GM12878 (cell line): Measurements from ENCODE around the gene RIMBP2. TPM values are rescaled to one million over a fixed set of nuclear protein-coding genes. Genes with fewer than 3 reads are reported as not detected.

Experiments
- ATAC-seq: fragments of 200-7000 bp; cut with Tn5 transposase; 3 replicates; pipeline ENCODE4 v1.9.1; 2020; ENCODE audit warnings: mild to moderate bottlenecking, moderate library complexity
- BruUV-seq: library from RNA; stranded (reverse); fragments of 400-500 nt; replicated peaks from 2 replicates; lab custom pipeline; 2021; lab: Mats Ljungman, UMichigan
- CTCF ChIA-PET: fragments of 300-600 bp; sonication (Branson Sonifier 250); formaldehyde crosslinking; extraction: SDS; loops from one replicate; lab custom pipeline; 2021; ENCODE audit warnings: inconsistent platforms; lab: Yijun Ruan, JAX
- POLR2A ChIA-PET: fragments of 350-600 bp; formaldehyde crosslinking; extraction: SDS; loops from one replicate; lab custom pipeline; 2021; ENCODE audit warnings: inconsistent platforms; lab: Charles Lee
- RAD21 ChIA-PET: fragments of 300-600 bp; sonication (Branson Sonifier 250); formaldehyde crosslinking; loops from one replicate; lab custom pipeline; 2023; ENCODE audit warnings: antibody characterized with exemption; ENCODE audit not compliant: unreplicated experiment; lab: Charles Lee
- SMC1A ChIA-PET: fragments of 300-600 bp; sonication (Branson Sonifier 250); formaldehyde crosslinking; loops from one replicate; lab custom pipeline; 2023; ENCODE audit not compliant: unreplicated experiment, uncharacterized antibody; lab: Charles Lee
- DNase-seq: peaks from one replicate; pipeline ENCODE4 v3.0.0-alpha.2; 2011; ENCODE audit warnings: low read depth, low spot score
- FAIRE-seq: peaks from 3 replicates; lab custom pipeline; 2011; peaks lifted over from hg19 to GRCh38; lab: Jason Lieb, UNC
- H2AFZ ChIP-seq: 2 replicates; pipeline ENCODE4 v1.6.0; 2011; ENCODE audit warnings: low read depth, low read length, control low read depth; ENCODE audit not compliant: control insufficient read depth
- H3K27ac ChIP-seq: 2 replicates; pipeline ENCODE4 v1.5.1; 2011; ENCODE audit warnings: control low read depth; ENCODE audit not compliant: control insufficient read depth, insufficient read depth
- H3K27me3 ChIP-seq, 2 experiments: replicated peaks in 1 of 2; 2 replicates each; pipeline versions ENCODE4 v1.6.0 to v1.6.1; 2011; ENCODE audit warnings: low read length in 1 of 2; ENCODE audit not compliant: control insufficient read depth in 2 of 2, insufficient read depth in 2 of 2
- H3K36me3 ChIP-seq, 2 experiments: 2 replicates each; pipeline ENCODE4 v1.5.1; 2011; ENCODE audit warnings: low read length in 1 of 2; ENCODE audit not compliant: control insufficient read depth in 2 of 2, insufficient read depth in 2 of 2
- H3K4me1 ChIP-seq: 2 replicates; pipeline ENCODE4 v1.6.1; 2011; ENCODE audit warnings: mild to moderate bottlenecking, low read length, moderate library complexity, mixed read lengths; ENCODE audit not compliant: control insufficient read depth, insufficient read depth
- H3K4me2 ChIP-seq: 2 replicates; pipeline ENCODE4 v1.6.0; 2011; ENCODE audit warnings: control low read depth; ENCODE audit not compliant: control insufficient read depth, insufficient read depth
- H3K4me3 ChIP-seq: fragments of 200-600 bp; sonication (generic); 2 replicates; pipeline ENCODE4 v1.5.1; 2016
- H3K79me2 ChIP-seq: 2 replicates; pipeline ENCODE4 v1.6.0; 2011; ENCODE audit warnings: low read length; ENCODE audit not compliant: control insufficient read depth, insufficient read depth
- H3K9ac ChIP-seq: 2 replicates; pipeline ENCODE4 v1.8.0; 2011; ENCODE audit warnings: low read length, control low read depth, mixed read lengths; ENCODE audit not compliant: control insufficient read depth, insufficient read depth
- H3K9me3 ChIP-seq: replicated peaks from 3 replicates; pipeline ENCODE4 v1.5.1; 2011; ENCODE audit warnings: mild to moderate bottlenecking, low read length; ENCODE audit not compliant: control insufficient read depth, insufficient read depth
- H4K20me1 ChIP-seq: 2 replicates; pipeline ENCODE4 v1.6.0; 2011; ENCODE audit not compliant: control insufficient read depth, insufficient read depth
- CEBPZ ChIP-seq: fragments of 150-350 bp; IDR thresholded peaks from 2 replicates; pipeline ENCODE4 v1.6.1; 2016; ENCODE audit warnings: low read depth, low read length
- IKZF2 ChIP-seq, 2 experiments: fragments of 450-650 bp; IDR thresholded peaks; 2 replicates each; pipeline ENCODE4 v1.6.1; 2017; ENCODE audit warnings: mild to moderate bottlenecking in 2 of 2, moderate library complexity in 2 of 2
- MAX ChIP-seq: IDR thresholded peaks from 2 replicates; pipeline ENCODE4 v1.6.1; 2012; ENCODE audit warnings: low read depth, low read length, improper control_type of control experiment
- NR2C2 ChIP-seq: IDR thresholded peaks from 2 replicates; pipeline ENCODE4 v1.6.1; 2011; ENCODE audit warnings: borderline replicate concordance, low read depth; ENCODE audit not compliant: control insufficient read depth, insufficient read length
- RAD21 ChIP-seq: IDR thresholded peaks from 2 replicates; pipeline ENCODE4 v1.6.1; 2011; ENCODE audit warnings: mild to moderate bottlenecking, low read depth, low read length, moderate library complexity; ENCODE audit not compliant: insufficient read depth
- SIX5 ChIP-seq: IDR thresholded peaks from 2 replicates; pipeline ENCODE4 v1.6.1; 2011; ENCODE audit warnings: mild to moderate bottlenecking, low read depth, low read length, moderate library complexity; ENCODE audit not compliant: severe bottlenecking
- ZNF207 ChIP-seq: fragments of 450-650 bp; IDR thresholded peaks from 2 replicates; pipeline ENCODE4 v1.6.1; 2014; ENCODE audit warnings: antibody characterized with exemption, mild to moderate bottlenecking, borderline replicate concordance
- WGBS: methylation state at CpG from one replicate; pipeline ENCODE4 v1.1.6; 2016; ENCODE audit warnings: low lambda C conversion rate; ENCODE audit not compliant: insufficient replicate concordance, insufficient coverage; ENCODE audit errors: missing lambda C conversion rate; 5-methylcytosine and 5-hydroxymethylcytosine counted together
- in situ Hi-C: fragments of 300-500 bp; cut with MboI; formaldehyde crosslinking; loops from 9 replicates; pipeline ENCODE4 v1.14.3; 2018; ENCODE audit warnings: mixed read lengths
- intact Hi-C: fragments of 100-400 bp; cut with micrococcal nuclease; formaldehyde crosslinking; loops from one replicate; pipeline ENCODE4 v1.14.2; 2022; ENCODE audit not compliant: unreplicated experiment
- polyA plus RNA-seq, 11 experiments: library from polyadenylated mRNA; depleted of rRNA in 4 of 11; unstranded in 6 of 11; stranded (reverse) in 5 of 11; fragments of >200 nt; fragmentation: Nextera tagmentation in 4 of 11; fragmentation: Illumina TruSeq in 1 of 11; extraction: Ambion mirVana in 4 of 11; extraction: Trizol in 1 of 11; gene quantifications; 1 replicate in 1 of 11; 2 replicates in 10 of 11; pipeline versions ENCODE4 v1.2.1 to v1.2.3, GENCODE V29; 2011 to 2016; ENCODE audit warnings: inconsistent platforms in 2 of 11, missing spikeins in 2 of 11, low read depth in 1 of 11
- total RNA-seq, 4 experiments: library from RNA; depleted of rRNA in 3 of 4; stranded (reverse); fragments of >200 nt in 3 of 4; fragmentation: Illumina TruSeq in 1 of 4; extraction: Trizol in 1 of 4; gene quantifications; 2 replicates each; pipeline versions ENCODE4 v1.2.1 to v1.2.3, GENCODE V29; 2013 to 2021
- TF ChIP-seq, protein P1 (sequence below): IDR thresholded peaks from 2 replicates; pipeline ENCODE4 v1.6.1; 2012; ENCODE audit warnings: low read length, inconsistent platforms
- TF ChIP-seq, protein P2 (sequence below): IDR thresholded peaks from 2 replicates; pipeline ENCODE4 v1.6.1; 2011; ENCODE audit warnings: borderline replicate concordance, low read depth, mild to moderate bottlenecking, moderate library complexity, low read length; ENCODE audit not compliant: insufficient read depth, poor library complexity, severe bottlenecking

Gene RIMBP2
- total and polyA plus RNA-seq, 10 of the 15 experiments (the other 5 are each of a cell fraction or from before 2014, with no cell fraction given), result 0.04 to 2.9 (median 0.07) TPM; not detected in 1

- POLR2A ChIA-PET, result no interaction called here
- Histone ChIP-seq H4K20me1 (no peaks in the 10 kb centered on the region), H3K4me3 (no peak overlapping the region), H3K79me2 (no peaks in the 10 kb centered on the region), H2AFZ (no peak overlapping the region), H3K27ac (no peak overlapping the region), H3K9ac (no peak overlapping the region), H3K36me3 (no peaks in the 10 kb centered on the region), H3K9me3 (no peaks in the 10 kb centered on the region), H3K4me1 (no peaks in the 10 kb centered on the region), H3K4me2 (no peak overlapping the region), H3K27me3 (no peaks in the 10 kb centered on the region)
- 38% methylated on average over 23 of the region's 23 CpGs for WGBS
- TF ChIP-seq CEBPZ, result no peak
- SMC1A ChIA-PET, result no interaction called here
- in situ Hi-C loops, result no loop called here
- no TSS peak for BruUV-seq
- no peak for ATAC-seq
- CTCF ChIA-PET, result no interaction called here
- intact Hi-C loops, result no loop called here
- DNase-seq, result no peak
- FAIRE-seq, result no peak
- RAD21 ChIA-PET, result no interaction called here
Observed at GRCh38 chr12:130705178-130705822, 10.8 kb downstream of the RIMBP2 start.

DNA sequence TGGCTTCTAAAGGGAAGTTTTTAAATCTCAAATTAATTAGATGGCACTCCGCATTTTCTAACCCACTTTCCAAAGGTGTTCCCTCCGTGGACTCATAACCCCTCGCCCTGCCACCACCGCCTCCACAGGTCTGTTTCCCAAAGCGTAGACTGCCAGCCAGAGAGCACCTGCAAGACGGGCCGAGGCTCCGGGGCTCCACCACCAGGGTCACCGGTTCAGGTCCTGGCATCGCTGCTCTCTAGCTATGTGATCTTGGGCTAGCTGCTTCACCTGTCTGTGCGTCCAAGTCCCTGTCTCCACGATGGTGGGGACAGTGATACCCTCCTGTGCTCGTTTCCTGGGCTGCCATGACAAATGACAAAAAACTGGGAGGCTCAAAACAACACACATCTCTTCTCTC lies 11.5 kb downstream of the RIMBP2 start:
- no peak overlapping the region for H3K9ac ChIP-seq
- no peak overlapping the region for H3K27ac ChIP-seq
- no peaks in the 10 kb centered on the region; the same call in 2 of the 3 replicates for H3K9me3 ChIP-seq
- ChIA-PET SMC1A (no interaction called here), POLR2A (no interaction called here), RAD21 (no interaction called here), CTCF (no interaction called here)
- no peaks in the 10 kb centered on the region for H3K79me2 ChIP-seq
- no TSS peak for BruUV-seq
- H2AFZ ChIP-seq, result no peak overlapping the region
- FAIRE-seq (no peak), DNase-seq (no peak), ATAC-seq (no peak)
- H3K4me2 ChIP-seq, result no peak overlapping the region
- H3K27me3 ChIP-seq, result no peaks in the 10 kb centered on the region
- in situ Hi-C loops, result no loop called here
- intact Hi-C loops, result no loop called here
- no peaks in the 10 kb centered on the region for H3K36me3 ChIP-seq
- H3K4me1 ChIP-seq, result no peaks in the 10 kb centered on the region
- 29% methylated on average over 13 of the region's 13 CpGs for WGBS
- no peaks in the 10 kb centered on the region for H4K20me1 ChIP-seq
- H3K4me3 ChIP-seq, result no peak overlapping the region
- TF ChIP-seq SIX5 (no peak), NR2C2 (no peak), ZNF207 (no peak), MAX (no peak), RAD21 (no peak), IKZF2 (IDR thresholded peaks at IDR 0.05) (no peak)
- TF ChIP-seq, protein P1, sequence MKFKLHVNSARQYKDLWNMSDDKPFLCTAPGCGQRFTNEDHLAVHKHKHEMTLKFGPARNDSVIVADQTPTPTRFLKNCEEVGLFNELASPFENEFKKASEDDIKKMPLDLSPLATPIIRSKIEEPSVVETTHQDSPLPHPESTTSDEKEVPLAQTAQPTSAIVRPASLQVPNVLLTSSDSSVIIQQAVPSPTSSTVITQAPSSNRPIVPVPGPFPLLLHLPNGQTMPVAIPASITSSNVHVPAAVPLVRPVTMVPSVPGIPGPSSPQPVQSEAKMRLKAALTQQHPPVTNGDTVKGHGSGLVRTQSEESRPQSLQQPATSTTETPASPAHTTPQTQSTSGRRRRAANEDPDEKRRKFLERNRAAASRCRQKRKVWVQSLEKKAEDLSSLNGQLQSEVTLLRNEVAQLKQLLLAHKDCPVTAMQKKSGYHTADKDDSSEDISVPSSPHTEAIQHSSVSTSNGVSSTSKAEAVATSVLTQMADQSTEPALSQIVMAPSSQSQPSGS, result no peak
- TF ChIP-seq, protein P2, sequence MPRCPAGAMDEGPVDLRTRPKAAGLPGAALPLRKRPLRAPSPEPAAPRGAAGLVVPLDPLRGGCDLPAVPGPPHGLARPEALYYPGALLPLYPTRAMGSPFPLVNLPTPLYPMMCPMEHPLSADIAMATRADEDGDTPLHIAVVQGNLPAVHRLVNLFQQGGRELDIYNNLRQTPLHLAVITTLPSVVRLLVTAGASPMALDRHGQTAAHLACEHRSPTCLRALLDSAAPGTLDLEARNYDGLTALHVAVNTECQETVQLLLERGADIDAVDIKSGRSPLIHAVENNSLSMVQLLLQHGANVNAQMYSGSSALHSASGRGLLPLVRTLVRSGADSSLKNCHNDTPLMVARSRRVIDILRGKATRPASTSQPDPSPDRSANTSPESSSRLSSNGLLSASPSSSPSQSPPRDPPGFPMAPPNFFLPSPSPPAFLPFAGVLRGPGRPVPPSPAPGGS, result no peak
